Measurements from ENCODE around the gene CARS2. TPM values are rescaled to one million over a fixed set of nuclear protein-coding genes. Genes with fewer than 3 reads are reported as not detected.
"Not testable (repeated sequence)": the region's sequence is repeated elsewhere in the genome, so short reads cannot be mapped to it uniquely, and the experiment has no call there.

CARS2 gene
- total RNA-seq, 1 experiment from 2014 or later, result 31.2 TPM

DNA sequence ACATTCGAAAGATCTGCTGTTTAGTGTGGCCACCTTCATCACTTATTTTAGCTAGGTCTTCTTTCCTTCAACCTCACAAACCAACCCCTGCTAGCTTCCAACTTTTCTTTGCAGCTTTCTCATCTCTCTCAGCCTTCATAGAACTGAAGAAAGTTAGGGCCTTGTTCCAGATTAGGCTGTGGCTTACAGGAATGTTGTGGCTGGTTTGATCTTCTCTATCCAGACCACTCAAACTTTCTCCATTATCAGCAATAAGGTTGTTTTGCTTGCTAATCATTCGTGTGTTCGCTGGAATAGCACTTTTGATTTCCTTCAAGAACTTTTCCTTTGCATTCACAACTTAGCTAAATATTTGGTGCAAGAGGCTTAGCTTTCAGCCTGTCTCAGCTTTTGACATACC lies 44.7 kb downstream of the CARS2 start:
- peaks cover 39% of the 10 kb centered on the region for H3K36me3 ChIP-seq
- no peaks in the 10 kb centered on the region for H3K27me3 ChIP-seq
- DNase-seq, result no peak

DNA sequence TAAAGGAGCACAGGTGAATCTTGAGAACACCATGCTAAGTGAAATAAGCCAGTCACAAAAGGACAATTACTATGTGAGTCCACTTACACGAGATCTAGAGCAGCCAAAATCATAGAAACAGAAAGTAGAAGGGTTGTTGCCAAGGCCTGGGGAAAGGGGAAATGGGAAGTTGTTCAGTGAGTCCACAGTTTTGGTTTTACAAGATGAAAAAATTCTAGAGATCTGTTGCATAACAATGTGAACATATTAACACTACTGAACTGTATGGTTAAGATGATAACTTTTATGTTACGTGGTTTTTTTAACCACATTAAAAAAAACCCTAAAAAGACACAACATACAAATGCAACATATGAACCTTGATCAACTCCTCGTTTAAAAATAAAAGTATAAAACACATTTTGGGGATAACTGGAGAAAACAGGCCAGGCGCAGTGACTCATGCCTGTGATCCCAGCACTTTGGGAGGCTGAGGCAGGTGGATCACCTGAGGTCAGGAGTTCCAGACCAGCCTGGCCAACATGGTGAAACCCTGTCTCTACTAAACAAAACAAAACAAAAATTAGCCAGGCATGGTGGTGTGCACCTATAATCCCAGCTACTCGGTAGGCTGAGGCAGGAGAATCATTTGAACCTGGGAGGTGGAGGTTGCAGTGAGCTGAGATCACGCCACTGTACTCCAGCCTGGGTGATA lies 47.6 kb downstream of the CARS2 start:
- not testable (repeated sequence) for H3K27me3 ChIP-seq, H3K4me3 ChIP-seq, H3K4me1 ChIP-seq, H3K27ac ChIP-seq, DNase-seq
- Histone ChIP-seq H3K9me3 (replicated peaks) (0 out of 2 replicates have a peak, but pooled peaks cover 10% of the 10 kb centered on the region), H3K36me3 (peaks cover 38% of the 10 kb centered on the region)

More for the DNA sequence above, 44.7 kb downstream of the CARS2 start:
- Histone ChIP-seq H3K4me1 (no peaks in the 10 kb centered on the region), H3K9me3 (replicated peaks) (0 out of 2 replicates have a peak, but pooled peaks cover 10% of the 10 kb centered on the region), H3K4me3 (no peak overlapping the region), H3K27ac (no peak overlapping the region)

DNA sequence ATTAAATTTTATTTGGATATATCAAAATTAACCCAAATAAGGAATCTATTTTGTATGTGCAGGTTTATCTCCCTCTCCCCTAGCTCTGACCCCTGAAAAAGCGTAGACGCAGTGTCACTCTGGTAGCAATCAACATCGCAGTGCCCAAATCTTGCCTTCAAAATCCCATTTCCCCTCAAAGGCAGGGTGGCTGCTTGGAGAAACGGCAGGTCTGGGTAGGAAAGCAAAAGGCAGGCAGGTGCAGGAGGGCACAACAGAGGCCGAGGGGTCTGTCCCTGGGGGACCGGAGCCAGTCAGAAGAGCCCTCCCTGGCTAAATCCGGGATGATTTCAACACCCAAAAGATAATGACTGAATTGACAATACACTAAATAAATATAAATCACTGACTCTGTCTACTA lies 48.7 kb downstream of the CARS2 start:
- no peaks in the 10 kb centered on the region for H3K4me1 ChIP-seq
- H3K27ac ChIP-seq, result no peak overlapping the region
- H3K4me3 ChIP-seq, result no peak overlapping the region
- DNase-seq, result no peak
- peaks cover 27% of the 10 kb centered on the region for H3K36me3 ChIP-seq
- H3K9me3 ChIP-seq (replicated peaks), result 0 out of 2 replicates have a peak, but pooled peaks cover 10% of the 10 kb centered on the region
- H3K27me3 ChIP-seq, result no peaks in the 10 kb centered on the region

DNA sequence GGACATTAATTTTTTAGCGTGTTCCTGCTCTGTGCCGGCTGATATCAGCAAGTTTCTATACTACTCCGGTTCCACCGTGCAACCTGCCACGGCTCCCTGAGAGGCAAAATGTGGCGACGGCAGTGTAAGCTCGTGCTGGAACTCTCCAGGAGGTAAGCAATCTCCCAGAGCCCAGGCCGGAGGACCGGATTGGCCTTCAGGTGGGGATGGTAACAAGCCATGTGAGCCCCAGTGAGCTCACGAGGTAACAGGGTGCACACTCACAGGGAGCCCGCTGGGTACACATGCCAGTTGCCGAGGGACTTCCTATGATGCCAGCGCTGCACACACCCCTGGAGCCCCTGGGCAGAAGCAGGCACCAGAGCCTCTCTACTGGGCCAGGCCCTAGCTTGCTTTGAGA lies 52.1 kb downstream of the CARS2 start:
- no peaks in the 10 kb centered on the region for H3K9me3 ChIP-seq (replicated peaks)
- no peaks in the 10 kb centered on the region for H3K4me1 ChIP-seq
- H3K27me3 ChIP-seq, result no peaks in the 10 kb centered on the region
- DNase-seq, result no peak
- no peak overlapping the region for H3K4me3 ChIP-seq
- no peak overlapping the region for H3K27ac ChIP-seq
- H3K36me3 ChIP-seq, result peaks cover 7% of the 10 kb centered on the region; the same call in 1 of the 2 replicates

DNA sequence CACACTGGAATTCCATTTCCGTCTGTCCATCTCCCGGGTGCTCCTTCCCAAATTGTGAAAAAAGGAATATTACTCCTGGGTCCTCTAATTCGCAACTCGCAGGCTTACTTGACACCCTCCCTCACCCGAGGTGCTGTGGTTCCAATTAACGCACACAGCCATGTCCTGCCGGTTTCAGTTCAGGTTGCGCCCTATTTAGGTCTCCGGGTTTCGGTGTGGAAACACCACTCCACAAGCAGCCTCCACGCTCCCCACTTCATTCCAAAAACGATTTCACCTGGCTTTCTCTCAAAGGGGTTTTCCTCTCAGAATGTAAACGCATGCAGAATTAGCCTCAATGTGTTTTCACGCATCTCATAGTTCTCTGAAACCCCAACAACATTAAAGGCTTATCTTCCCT lies 52.6 kb downstream of the CARS2 start:
- no peak for DNase-seq
- Histone ChIP-seq H3K27ac (no peak overlapping the region), H3K36me3 (0 out of 2 replicates have a peak, but pooled peaks cover 5% of the 10 kb centered on the region), H3K4me1 (no peaks in the 10 kb centered on the region), H3K9me3 (replicated peaks) (no peaks in the 10 kb centered on the region), H3K4me3 (no peak overlapping the region), H3K27me3 (no peaks in the 10 kb centered on the region)

DNA sequence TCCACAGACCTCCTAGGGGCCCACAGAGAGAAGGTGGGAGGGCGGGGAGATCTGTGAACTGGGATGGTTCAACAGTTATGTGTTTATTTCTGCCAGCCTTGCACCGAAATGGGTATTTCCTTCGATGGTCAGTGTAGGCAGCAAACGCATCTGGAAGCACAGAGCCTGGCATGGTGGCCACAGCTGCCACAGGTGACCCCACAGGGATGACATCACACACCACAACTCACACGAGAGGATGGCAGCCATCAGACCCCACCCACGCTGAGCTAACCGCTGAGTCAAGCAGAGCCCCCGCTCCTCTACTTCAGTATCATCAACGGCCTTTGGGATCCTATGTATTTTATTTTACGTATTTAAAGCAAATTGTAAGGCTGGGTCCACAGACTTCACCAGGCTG lies 53.2 kb downstream of the CARS2 start:
- no peak for DNase-seq
- 0 out of 2 replicates have a peak, but pooled peaks cover under 1% of the 10 kb centered on the region for H3K36me3 ChIP-seq
- no peaks in the 10 kb centered on the region for H3K9me3 ChIP-seq (replicated peaks)
- H3K27ac ChIP-seq, result no peak overlapping the region
- no peaks in the 10 kb centered on the region for H3K27me3 ChIP-seq
- no peaks in the 10 kb centered on the region for H3K4me1 ChIP-seq
- H3K4me3 ChIP-seq, result no peak overlapping the region

DNA sequence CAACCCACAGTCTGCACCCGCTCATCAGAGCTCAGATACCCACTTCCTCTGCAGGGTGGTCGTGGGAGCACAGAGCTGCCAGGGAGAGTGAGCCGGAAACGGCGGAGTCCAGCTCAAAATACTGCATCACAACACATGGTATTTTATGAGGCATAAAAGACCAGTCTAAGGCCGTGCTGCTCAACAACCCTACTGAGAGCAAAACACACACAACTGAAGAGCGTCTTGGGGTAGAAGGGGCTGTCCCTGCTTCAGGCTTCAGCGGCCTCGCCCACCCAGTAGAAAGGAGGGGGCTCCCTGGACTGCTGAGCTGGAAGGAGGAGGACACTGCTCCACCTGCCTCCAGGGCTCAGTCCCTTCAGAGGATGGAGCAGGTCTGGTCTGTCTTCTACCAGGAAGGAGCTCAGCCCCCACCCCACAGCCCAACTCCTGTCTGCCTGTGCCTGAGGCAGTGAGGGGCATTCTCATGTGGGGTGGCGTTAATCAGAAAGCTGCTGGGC lies 53.6 kb downstream of the CARS2 start:
- H3K27me3 ChIP-seq, result no peaks in the 10 kb centered on the region
- no peaks in the 10 kb centered on the region for H3K9me3 ChIP-seq (replicated peaks)
- DNase-seq, result no peak
- no peak overlapping the region for H3K4me3 ChIP-seq
- no peaks in the 10 kb centered on the region for H3K36me3 ChIP-seq
- H3K27ac ChIP-seq, result no peak overlapping the region
- no peaks in the 10 kb centered on the region for H3K4me1 ChIP-seq

DNA sequence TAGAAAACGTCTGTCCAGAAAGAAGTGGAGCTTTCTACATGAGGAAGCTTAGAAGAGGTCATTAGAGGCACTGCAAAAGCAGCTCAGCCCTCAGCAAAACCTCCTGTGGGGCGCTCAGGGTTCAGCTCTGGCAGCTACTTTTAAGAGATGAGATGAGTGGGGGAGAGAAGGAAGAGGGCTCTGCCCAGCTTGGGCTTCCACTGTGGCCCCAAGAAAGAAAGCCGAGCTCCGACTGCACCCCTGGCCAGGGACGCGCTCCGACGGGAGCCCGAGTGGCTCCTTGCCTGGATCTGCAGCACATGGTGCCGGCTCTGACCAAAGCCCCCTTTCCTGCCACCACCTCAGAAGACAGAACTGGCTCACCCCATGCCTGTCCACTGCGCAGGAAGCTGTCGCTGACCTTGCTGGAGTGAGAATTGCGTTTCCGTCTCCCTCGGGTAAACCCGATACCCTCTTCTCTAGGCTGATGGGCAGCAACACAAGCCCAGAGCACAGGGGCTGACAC lies 54.1 kb downstream of the CARS2 start:
- no peaks in the 10 kb centered on the region for H3K27me3 ChIP-seq
- no peaks in the 10 kb centered on the region for H3K9me3 ChIP-seq (replicated peaks)
- no peaks in the 10 kb centered on the region for H3K4me1 ChIP-seq
- H3K4me3 ChIP-seq, result no peak overlapping the region
- DNase-seq, result no peak
- H3K27ac ChIP-seq, result no peak overlapping the region
- no peaks in the 10 kb centered on the region for H3K36me3 ChIP-seq

DNA sequence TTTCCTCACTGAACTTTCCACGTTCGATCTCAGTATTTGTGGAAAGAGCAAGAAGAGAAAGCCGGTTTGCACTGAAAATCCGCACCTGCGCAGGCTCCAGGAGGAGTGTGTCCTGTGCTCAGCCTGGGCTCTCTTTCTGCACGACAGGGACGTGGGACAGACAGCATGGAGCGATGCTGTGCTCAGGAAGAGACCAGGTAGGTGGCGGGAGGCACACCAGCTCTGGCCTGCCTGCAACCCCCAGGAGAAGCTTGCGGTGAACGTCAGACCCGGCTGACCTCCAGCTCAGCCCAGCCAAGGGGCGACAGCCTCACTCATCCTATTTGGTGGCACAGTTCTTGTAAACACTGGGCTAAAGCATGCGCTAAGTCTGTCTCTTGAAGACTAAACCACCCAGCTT lies 54.6 kb downstream of the CARS2 start:
- H3K27ac ChIP-seq, result no peak overlapping the region
- H3K9me3 ChIP-seq (replicated peaks), result no peaks in the 10 kb centered on the region
- H3K4me3 ChIP-seq, result no peak overlapping the region
- no peak for DNase-seq
- H3K36me3 ChIP-seq, result no peaks in the 10 kb centered on the region
- H3K27me3 ChIP-seq, result no peaks in the 10 kb centered on the region
- H3K4me1 ChIP-seq, result no peaks in the 10 kb centered on the region

DNA sequence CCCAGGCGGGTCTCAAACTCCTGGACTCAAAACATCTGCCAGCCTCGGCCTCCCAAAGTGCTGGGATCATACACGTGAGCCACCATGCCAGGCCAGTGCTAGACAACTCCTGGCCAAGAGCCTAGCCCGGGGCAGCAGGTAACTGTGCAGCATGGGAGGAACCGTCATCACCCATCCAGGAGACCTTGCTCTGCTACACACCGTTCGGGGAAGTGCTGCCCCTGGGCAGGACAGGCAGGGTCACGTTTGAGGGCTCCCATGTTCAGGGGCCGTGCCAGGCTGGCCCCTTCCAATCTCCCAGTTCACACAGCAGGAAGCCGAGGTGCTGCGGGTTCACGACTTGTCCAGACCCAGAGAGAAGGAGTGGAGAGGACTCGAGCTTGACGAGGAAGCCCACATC lies 55.5 kb downstream of the CARS2 start:
- Histone ChIP-seq H3K36me3 (no peaks in the 10 kb centered on the region), H3K27me3 (no peaks in the 10 kb centered on the region)
- no peak for DNase-seq

DNA sequence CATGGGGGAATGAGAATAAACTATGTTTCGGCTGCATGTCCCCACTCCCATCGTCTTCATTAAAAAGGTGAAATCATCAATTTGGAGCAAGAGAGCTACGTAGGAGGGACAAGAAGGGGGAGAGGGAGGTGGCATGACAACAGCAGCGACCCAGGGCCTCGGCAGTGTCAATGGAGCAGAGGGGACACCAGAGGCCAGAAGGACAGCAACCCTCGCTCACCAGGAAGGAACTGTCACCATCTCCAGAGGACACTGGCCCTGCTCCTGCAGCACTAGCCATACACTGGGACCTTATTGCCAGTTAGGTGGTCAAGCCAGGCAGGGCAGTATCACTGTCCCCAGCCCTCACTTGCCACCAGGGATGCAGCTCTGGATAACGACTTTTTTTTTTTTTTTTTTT lies 56.4 kb downstream of the CARS2 start:
- Histone ChIP-seq H3K36me3 (no peaks in the 10 kb centered on the region), H3K27me3 (no peaks in the 10 kb centered on the region), H3K27ac (no peak overlapping the region), H3K4me1 (no peaks in the 10 kb centered on the region), H3K9me3 (replicated peaks) (no peaks in the 10 kb centered on the region), H3K4me3 (no peak overlapping the region)
- DNase-seq, result no peak

More for the DNA sequence above, 55.5 kb downstream of the CARS2 start:
- Histone ChIP-seq H3K9me3 (replicated peaks) (no peaks in the 10 kb centered on the region), H3K27ac (no peak overlapping the region), H3K4me1 (no peaks in the 10 kb centered on the region), H3K4me3 (no peak overlapping the region)

DNA sequence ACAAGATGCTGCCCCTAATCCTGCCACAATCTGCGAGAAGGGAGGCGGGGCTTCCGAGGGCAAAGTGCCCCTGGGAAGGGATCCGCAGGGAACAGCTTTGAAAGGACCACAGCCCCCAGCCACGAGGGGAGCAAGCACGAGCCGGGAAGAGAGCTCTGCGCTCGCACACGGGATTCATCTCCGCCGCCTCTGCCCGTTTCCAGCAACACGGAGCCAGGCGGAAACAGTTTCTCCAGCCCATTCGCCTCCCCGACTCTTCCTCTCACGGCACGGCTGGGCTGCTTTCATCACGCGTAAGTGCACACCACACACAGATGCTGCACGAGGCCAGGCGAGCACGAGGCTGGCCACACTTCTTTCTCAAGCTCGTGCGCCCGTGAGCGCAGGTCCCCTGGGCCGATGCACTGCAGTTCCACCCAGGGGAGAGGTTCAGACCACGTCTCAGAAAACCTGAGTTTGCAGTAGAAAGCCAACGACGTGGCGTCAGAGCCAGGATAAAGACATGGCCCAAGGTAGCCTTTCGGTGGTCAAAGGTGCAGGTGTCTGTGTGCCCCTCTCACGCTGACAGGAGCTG lies 57.0 kb downstream of the CARS2 start:
- Histone ChIP-seq H3K4me1 (no peaks in the 10 kb centered on the region), H3K4me3 (no peak overlapping the region), H3K27ac (no peak overlapping the region), H3K9me3 (replicated peaks) (no peaks in the 10 kb centered on the region), H3K36me3 (no peaks in the 10 kb centered on the region), H3K27me3 (no peaks in the 10 kb centered on the region)
- no peak for DNase-seq

DNA sequence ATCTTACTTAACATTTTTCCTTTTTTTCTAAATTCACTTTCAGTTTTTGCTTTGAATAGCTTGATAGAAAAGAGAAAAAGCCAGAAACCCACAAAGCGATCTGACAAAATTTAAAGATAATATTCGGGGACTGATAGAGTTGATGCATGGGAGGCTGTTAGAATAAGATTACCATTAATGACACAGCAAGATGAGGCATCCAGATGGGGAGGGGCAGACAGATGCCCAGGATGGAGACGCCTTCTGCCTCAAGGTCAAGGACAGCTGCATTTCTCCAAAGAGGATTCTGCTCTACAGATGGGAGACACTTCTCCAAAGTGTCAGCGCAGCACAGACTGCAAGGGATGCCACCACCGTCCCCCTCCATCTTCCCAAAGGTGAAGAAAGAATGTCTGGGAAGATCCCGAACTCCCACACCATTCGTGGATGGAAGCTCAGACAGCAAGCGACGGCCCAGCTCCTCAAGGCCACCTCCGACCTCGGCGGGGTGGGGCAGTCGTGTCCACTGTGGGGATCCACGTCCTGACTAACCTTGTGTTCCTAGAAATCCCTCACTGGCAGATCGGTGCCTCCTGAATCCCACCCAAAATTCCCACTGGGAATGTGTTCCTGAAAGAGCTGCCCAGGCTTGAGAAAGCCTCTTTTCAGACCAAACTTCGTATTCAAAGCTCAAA lies 57.6 kb downstream of the CARS2 start:
- Histone ChIP-seq H3K4me1 (no peaks in the 10 kb centered on the region), H3K36me3 (peaks cover 3% of the 10 kb centered on the region), H3K27me3 (no peaks in the 10 kb centered on the region), H3K9me3 (replicated peaks) (no peaks in the 10 kb centered on the region), H3K27ac (no peak overlapping the region), H3K4me3 (no peak overlapping the region)
- DNase-seq, result no peak

DNA sequence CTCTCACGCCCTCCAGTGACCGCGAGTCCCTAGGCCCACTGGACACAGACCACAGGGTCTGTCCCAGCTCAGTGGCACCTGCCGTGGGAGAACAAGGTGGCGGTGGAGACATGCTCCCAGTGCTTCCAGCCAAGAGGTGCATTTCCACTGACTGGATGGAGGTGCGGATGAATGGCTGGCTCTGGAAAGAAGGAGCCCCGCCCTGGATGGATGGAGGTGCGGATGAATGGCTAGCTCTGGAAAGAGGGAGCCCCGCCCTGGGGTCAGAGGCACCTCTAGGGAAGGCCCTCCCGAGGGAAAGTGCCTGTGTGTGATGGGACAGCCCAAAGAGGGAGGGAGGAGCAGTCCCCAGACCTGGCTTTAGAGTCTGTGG lies 58.6 kb downstream of the CARS2 start:
- Histone ChIP-seq H3K4me1 (no peaks in the 10 kb centered on the region), H3K27me3 (no peaks in the 10 kb centered on the region), H3K36me3 (peaks cover 8% of the 10 kb centered on the region), H3K27ac (no peak overlapping the region), H3K9me3 (replicated peaks) (no peaks in the 10 kb centered on the region), H3K4me3 (no peak overlapping the region)
- DNase-seq, result no peak

Data from SJCRH30 (cell line).